ENCODE data around the gene CYP46A1. TPM values are rescaled to one million over a fixed set of nuclear protein-coding genes. Genes with fewer than 3 reads are reported as not detected.
"Not testable (repeated sequence)": the region's sequence is repeated elsewhere in the genome, so short reads cannot be mapped to it uniquely, and the experiment has no call there.

Gene CYP46A1
- total and polyA plus RNA-seq, 10 donors = 0.11 to 0.85 (median 0.32) TPM

DNA sequence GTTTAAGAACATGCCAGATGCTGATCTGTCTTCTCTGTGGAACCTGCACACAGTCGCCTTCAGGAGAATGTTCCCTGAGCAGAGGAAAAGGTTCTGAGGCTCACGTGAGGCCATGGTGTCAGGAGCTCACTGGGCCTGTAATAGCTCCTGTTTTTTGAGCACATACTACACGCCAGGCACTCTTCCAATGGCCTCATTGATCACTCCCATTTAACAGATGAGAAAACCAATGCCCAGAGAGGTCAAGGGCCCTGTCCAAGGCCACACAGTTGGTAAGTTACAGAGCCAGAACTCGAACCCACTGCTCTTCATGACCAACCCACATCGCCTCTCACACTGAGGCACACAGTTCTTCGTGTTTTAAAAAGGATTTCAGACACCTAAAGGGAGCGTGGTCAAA, 46.5 kb upstream of the CYP46A1 start:
- H3K36me3 ChIP-seq = no peaks in the 10 kb centered on the region
- H3K27ac ChIP-seq = no peak overlapping the region
- H3K4me1 ChIP-seq = no peaks in the 10 kb centered on the region
- 81 to 92% (median 82%) methylated on average over 7 of the region's 7 CpGs for WGBS, 5 donors
- no peak for DNase-seq
- H3K27me3 ChIP-seq (replicated peaks in 1 of 7) = no peaks in the 10 kb centered on the region
- intact Hi-C loops (cut with DNase I; ENCODE audit: low total_unique reads) = no loop called here
- no peaks in the 10 kb centered on the region for H3K9me3 ChIP-seq
- no peak for TF ChIP-seq POLR2AphosphoS5 (IDR thresholded peaks at IDR 0.05)
- H3K4me3 ChIP-seq = no peak overlapping the region

DNA sequence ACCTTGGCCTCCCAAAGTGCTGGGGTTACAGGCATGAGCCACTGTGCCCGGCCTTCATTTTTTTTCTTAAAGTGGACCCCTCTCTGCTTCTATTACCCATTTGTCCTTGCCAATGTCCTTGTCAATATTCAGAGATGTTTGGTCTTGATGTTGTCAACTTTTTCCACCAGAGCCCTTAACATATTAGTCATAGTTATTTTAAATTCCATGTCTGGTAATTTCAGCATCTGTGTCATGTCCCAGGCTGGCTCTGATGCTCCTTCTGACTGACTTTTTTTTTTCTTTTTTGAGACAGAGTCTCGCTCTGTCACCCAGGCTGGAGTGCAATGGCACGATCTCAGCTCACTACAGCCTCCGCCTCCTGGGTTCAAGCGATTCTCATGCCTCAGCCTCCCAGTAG, 41.3 kb upstream of the CYP46A1 start:
- intact Hi-C loops (cut with DNase I; ENCODE audit: low total_unique reads) = not testable (repeated sequence)

DNA sequence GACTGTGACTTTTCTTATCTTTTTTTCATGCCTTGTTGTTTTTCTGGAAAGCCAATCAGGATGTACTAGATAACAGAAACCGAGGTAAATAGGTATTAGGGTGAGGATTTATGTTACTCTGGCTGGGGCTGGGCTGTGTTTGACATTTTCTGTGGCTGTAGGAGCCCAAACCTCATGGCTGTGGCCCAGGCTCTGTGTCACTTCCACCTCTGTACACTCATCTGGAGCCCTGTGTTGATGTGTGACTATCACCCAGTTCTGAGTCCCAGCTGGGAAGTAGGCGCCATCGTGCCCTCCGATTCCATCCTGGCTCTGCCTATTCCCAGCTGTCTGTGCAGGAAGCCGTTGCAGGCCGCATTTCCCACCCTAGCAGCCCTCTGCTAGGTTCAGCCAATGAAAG, 40.8 kb upstream of the CYP46A1 start:
- WGBS, 5 donors = 47 to 62% (median 60%) methylated on average over 6 of the region's 6 CpGs
- Histone ChIP-seq H3K36me3 (no peaks in the 10 kb centered on the region), H3K4me3 (no peak overlapping the region), H3K27me3 (replicated peaks in 1 of 7) (peaks cover 0 to 46% (median 19%) of the 10 kb centered on the region in 7 donors), H3K9me3 (no peaks in the 10 kb centered on the region), H3K27ac (no peak overlapping the region), H3K4me1 (peaks cover 0 to 18% (median 9%) of the 10 kb centered on the region in 6 donors)
- no peak for TF ChIP-seq POLR2A (IDR thresholded peaks at IDR 0.05)
- TF ChIP-seq, protein P1, sequence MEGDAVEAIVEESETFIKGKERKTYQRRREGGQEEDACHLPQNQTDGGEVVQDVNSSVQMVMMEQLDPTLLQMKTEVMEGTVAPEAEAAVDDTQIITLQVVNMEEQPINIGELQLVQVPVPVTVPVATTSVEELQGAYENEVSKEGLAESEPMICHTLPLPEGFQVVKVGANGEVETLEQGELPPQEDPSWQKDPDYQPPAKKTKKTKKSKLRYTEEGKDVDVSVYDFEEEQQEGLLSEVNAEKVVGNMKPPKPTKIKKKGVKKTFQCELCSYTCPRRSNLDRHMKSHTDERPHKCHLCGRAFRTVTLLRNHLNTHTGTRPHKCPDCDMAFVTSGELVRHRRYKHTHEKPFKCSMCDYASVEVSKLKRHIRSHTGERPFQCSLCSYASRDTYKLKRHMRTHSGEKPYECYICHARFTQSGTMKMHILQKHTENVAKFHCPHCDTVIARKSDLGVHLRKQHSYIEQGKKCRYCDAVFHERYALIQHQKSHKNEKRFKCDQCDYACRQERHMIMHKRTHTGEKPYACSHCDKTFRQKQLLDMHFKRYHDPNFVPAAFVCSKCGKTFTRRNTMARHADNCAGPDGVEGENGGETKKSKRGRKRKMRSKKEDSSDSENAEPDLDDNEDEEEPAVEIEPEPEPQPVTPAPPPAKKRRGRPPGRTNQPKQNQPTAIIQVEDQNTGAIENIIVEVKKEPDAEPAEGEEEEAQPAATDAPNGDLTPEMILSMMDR (IDR thresholded peaks at IDR 0.05 in 8 of 11, conservative IDR thresholded peaks at IDR 0.05 in 3 of 11) = no peak
- TF ChIP-seq POLR2AphosphoS5 (IDR thresholded peaks at IDR 0.05) = no peak
- DNase-seq = no peak
- intact Hi-C loops (cut with DNase I; ENCODE audit: low total_unique reads) = no loop called here

More for the DNA sequence above, 41.3 kb upstream of the CYP46A1 start:
- not testable (repeated sequence) for H3K4me3 ChIP-seq, H3K27ac ChIP-seq, H3K36me3 ChIP-seq, DNase-seq, H3K9me3 ChIP-seq
- 93 to 98% (median 96%) methylated on average over 5 of the region's 5 CpGs for WGBS, 5 donors
- Histone ChIP-seq H3K4me1 (peaks cover 0 to 18% (median 9%) of the 10 kb centered on the region in 6 donors), H3K27me3 (replicated peaks in 1 of 7) (peaks cover 0 to 45% (median 19%) of the 10 kb centered on the region in 7 donors)

DNA sequence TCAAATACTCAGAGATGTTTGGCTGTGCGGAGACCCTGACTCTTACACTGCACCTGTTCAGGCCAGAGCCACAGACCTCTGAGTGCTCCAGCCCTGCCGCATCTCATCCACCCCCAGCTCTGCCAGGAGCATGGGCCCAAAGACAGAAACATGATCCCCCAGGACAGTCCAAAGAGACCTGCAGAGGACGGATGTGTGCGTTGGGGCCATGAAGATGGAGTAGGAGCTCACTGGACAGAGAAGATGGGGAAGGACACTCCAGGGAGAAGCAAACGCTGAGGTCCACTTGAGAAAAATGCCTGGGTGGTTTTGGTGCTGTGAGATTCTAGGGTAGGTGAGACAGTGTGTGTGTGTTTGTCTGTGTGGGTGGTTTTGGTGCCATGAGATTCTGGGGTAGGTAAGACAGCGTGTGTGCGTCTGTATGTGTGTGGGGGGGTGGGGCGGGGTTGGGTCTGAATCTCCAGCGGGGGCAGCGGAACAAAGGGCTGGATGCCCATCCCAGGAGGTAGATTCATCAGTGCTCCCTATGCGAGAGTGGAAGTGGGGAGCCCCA, 40.0 kb upstream of the CYP46A1 start:
- H3K4me1 ChIP-seq = peaks cover 0 to 18% (median 9%) of the 10 kb centered on the region in 6 donors
- no peak overlapping the region for H3K27ac ChIP-seq
- WGBS, 5 donors = 88 to 93% (median 90%) methylated on average over 10 to 11 of the region's 11 CpGs
- H3K27me3 ChIP-seq (replicated peaks in 1 of 7) = peaks cover 0 to 46% (median 19%) of the 10 kb centered on the region in 7 donors
- H3K4me3 ChIP-seq = peak overlapping the region in 1 of 8 donors; percentile 68
- intact Hi-C loops (cut with DNase I; ENCODE audit: low total_unique reads) = no loop called here
- DNase-seq = no peak
- no peaks in the 10 kb centered on the region for H3K9me3 ChIP-seq
- TF ChIP-seq, protein P1 (IDR thresholded peaks at IDR 0.05 in 8 of 11, conservative IDR thresholded peaks at IDR 0.05 in 3 of 11) = no peak
- no peak for TF ChIP-seq POLR2A (IDR thresholded peaks at IDR 0.05)
- no peak for TF ChIP-seq POLR2AphosphoS5 (IDR thresholded peaks at IDR 0.05)
- H3K36me3 ChIP-seq = no peaks in the 10 kb centered on the region

DNA sequence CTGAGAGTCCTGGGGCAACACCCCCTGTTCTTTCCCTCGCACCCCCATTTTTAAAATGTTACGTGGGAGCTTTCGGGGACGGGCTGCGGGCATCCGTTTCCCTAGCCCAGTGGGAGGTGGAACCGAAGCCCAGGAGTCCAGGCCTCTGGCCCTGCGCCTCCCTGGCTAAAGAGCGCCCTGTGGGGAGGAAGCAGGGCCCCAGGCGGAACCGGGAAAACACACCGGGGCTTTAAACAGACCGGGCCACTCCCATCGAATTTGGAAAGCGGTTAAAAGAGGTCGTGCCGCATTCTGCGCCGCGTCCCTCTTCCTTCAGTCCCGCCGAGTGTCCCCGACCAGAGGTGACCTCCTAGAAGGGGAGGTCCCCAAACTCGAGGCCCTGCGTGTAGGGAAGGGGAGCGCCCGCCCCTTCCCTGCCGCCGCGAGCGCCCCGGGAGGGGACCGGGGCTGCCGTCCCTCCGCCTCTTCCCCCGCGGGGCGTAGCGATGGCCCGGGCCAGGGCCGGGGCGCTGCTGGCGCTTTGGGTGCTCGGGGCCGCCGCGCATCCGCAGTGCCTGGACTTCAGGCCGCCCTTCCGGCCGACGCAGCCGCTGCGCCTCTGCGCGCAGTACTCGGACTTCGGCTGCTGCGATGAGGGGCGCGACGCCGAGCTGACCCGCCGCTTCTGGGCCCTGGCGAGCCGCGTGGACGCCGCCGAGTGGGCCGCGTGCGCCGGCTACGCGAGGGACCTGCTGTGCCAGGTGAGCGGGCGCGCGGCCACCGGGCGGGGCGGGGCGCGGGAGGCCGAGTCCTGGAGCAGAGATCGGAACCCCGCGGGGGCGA, 39.2 kb upstream of the CYP46A1 start, which contains the start of gene HHIPL1:
Gene HHIPL1 (plus strand): TSS at position 407 of the 822 bp plus-strand sequence. CDS start 79 bp downstream, at position 486.
- peaks cover 0 to 18% (median 9%) of the 10 kb centered on the region in 6 donors for H3K4me1 ChIP-seq
- H3K36me3 ChIP-seq = no peaks in the 10 kb centered on the region
- no peaks in the 10 kb centered on the region for H3K9me3 ChIP-seq
- H3K27ac ChIP-seq = peak within 1 kb of the TSS in 3 of 8 donors; percentile 28 to 55 (median 30)
- 7 to 23% (median 9%) methylated on average over 38 to 91 of the region's 91 CpGs for WGBS, 5 donors
- H3K27me3 ChIP-seq (replicated peaks in 1 of 7) = peaks cover 0 to 46% (median 19%) of the 10 kb centered on the region in 7 donors
- intact Hi-C loops (cut with DNase I; ENCODE audit: low total_unique reads) = no loop called here
- peak within 1 kb of the TSS; percentile 30 to 68 (median 33) for H3K4me3 ChIP-seq
- TF ChIP-seq POLR2AphosphoS5 (IDR thresholded peaks at IDR 0.05) (peak in 2 of 3 donors; percentile 39 to 40), POLR2A (IDR thresholded peaks at IDR 0.05) (no peak)
- TF ChIP-seq, protein P1 (IDR thresholded peaks at IDR 0.05 in 8 of 11, conservative IDR thresholded peaks at IDR 0.05 in 3 of 11) = peak in 1 of 11 experiments; percentile 7
- DNase-seq = no peak
